Esophagus muscularis mucosa (tissue), 4 donors: ENCODE results near the gene SOX8.

Source experiments
- CTCF ChIP-seq, 3 experiments: fragments of 200-600 bp in 2 of 3; fragments of 450-650 bp in 1 of 3; sonication (generic) in 2 of 3; IDR thresholded peaks; one replicate each; pipeline ENCODE4 v1.5.1; 2017 to 2019; ENCODE audit warnings: antibody characterized with exemption in 3 of 3, mild to moderate bottlenecking in 2 of 3, moderate library complexity in 1 of 3
- EP300 ChIP-seq: sonication (generic); formaldehyde crosslinking; IDR thresholded peaks from one replicate; pipeline ENCODE4 v1.6.1; 2017; ENCODE audit warnings: antibody characterized with exemption
- POLR2A ChIP-seq: fragments of 450-650 bp; IDR thresholded peaks from one replicate; pipeline ENCODE4 v1.6.1; 2017; ENCODE audit warnings: antibody characterized with exemption, moderate library complexity, mild to moderate bottlenecking, low read depth

- TF ChIP-seq CTCF (IDR thresholded peaks at IDR 0.05) (no peak), POLR2A (no peak), EP300 (no peak)
Measured at GRCh38 chr16:962366-962765, 19.2 kb upstream of the SOX8 start.
